ENCODE data around the gene HID1. TPM values are rescaled to one million over a fixed set of nuclear protein-coding genes. Genes with fewer than 3 reads are reported as not detected.

The HID1 gene
- total RNA-seq, 5 donors from 2014 or later (not counting 1 experiment from before 2014, with no cell fraction given), result 12.7 to 21.0 (median 14.5) TPM

DNA sequence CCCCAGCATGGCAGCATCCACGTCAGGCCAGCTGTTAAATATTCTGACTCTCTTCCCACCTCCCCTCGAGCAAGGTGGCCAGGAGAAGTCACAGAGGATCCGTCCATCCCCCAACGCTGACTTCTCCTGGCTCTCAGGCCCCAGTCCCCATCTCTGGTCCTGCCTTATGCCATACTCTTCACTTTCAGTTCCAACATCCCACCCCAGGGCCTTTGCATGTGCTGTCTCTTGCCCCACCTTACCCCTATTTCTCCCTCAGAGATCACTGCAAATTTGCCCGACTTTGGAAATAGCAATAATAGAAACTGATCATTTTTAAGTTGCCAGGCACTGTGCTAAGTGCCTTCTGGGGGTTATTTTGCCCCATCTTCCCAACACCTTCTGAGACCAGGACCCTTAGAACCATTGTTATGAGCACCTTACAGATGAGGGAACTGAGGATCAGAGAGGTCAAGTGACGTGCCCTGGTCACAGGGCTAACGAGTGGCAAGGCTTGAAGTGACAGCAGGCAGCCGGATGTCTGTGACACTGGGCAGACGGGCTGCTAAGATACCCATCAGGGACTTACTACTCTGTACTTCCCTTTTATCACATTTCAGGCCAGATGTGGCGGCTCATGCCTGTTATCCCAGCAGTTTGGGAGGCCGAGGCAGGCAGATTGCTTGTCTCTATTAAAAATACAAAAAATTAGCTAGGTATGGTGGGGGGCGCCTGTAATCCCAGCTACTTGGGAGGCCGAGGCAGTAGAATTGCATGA is 17.7 kb downstream of the HID1 start:
- Histone ChIP-seq H3K4me1 (ENCODE audit: control insufficient read depth in 1 of 2, extremely low read depth in 1 of 2, insufficient read depth in 2 of 2, low read length in 2 of 2) (peaks cover 0 to 4% of the 10 kb centered on the region in 2 experiments), H3K9me3 (no peaks in the 10 kb centered on the region), H3K36me3 (ENCODE audit: control insufficient read depth in 2 of 2, extremely low read depth in 1 of 2, insufficient read depth in 1 of 2, low read length in 1 of 2) (peaks cover 0 to 3% of the 10 kb centered on the region in 2 donors), H3K27me3 (replicated peaks in 1 of 2; ENCODE audit: control insufficient read depth in 2 of 2, extremely low read depth in 1 of 2, insufficient read depth in 2 of 2, low read length in 1 of 2) (peaks cover 0 to 44% of the 10 kb centered on the region in 2 experiments), H3K4me3 (ENCODE audit: control insufficient read depth in 1 of 2, extremely low read depth in 1 of 2, low read length in 1 of 2) (no peak overlapping the region), H3K27ac (ENCODE audit: low read length) (no peak overlapping the region)
- Mint-ChIP-seq H3K36me3 (no peaks in the 10 kb centered on the region), H3K9me3 (no peaks in the 10 kb centered on the region), H3K4me1 (peaks cover 4 to 9% (median 4%) of the 10 kb centered on the region in 3 donors), H3K4me3 (no peak overlapping the region), H3K27me3 (peaks cover 0 to 3% of the 10 kb centered on the region in 2 donors), H3K27ac (no peak overlapping the region)
- CTCF ChIA-PET, result interaction anchor here in 1 of 2 donors (0.7 kb wide), 1 partner anchor 29 kb away, joined by 3 read pairs; no protein-coding TSS in a partner anchor
- ATAC-seq (replicated peaks in 1 of 4) (no peak), DNase-seq (no peak)
- POLR2A ChIA-PET, result no interaction called here
- 58% methylated on average over 9 of the region's 13 CpGs for WGBS (ENCODE audit: insufficient coverage)

DNA sequence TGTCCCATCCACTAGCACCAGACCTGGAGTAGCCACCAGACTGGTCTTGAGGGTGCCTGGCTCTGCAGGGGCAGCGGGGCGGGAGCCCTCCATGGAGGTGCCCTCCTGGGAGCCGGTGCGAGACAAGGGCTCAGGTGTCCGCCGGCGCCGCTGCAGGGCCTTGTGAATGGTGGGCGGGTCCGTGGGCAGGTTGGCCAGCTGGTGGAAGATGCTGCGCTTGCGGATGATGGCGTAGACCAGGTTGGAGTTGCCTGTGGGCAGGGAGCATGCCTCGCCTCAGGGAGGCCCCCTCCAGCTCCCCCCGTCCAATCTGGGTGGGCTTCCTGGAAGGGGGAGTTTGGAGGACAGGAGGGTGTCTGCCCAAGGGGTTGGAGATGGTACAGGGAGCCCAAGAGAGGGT is 18.4 kb downstream of the HID1 start:
- H3K9me3 Mint-ChIP-seq, result no peaks in the 10 kb centered on the region
- Histone ChIP-seq H3K9me3 (no peaks in the 10 kb centered on the region), H3K27ac (ENCODE audit: low read length) (no peak overlapping the region), H3K36me3 (ENCODE audit: control insufficient read depth in 2 of 2, extremely low read depth in 1 of 2, insufficient read depth in 1 of 2, low read length in 1 of 2) (peaks cover 0 to 3% of the 10 kb centered on the region in 2 donors), H3K4me3 (ENCODE audit: control insufficient read depth in 1 of 2, extremely low read depth in 1 of 2, low read length in 1 of 2) (no peak overlapping the region), H3K4me1 (ENCODE audit: control insufficient read depth in 1 of 2, extremely low read depth in 1 of 2, insufficient read depth in 2 of 2, low read length in 2 of 2) (peaks cover 0 to 4% of the 10 kb centered on the region in 2 experiments), H3K27me3 (replicated peaks in 1 of 2; ENCODE audit: control insufficient read depth in 2 of 2, extremely low read depth in 1 of 2, insufficient read depth in 2 of 2, low read length in 1 of 2) (peaks cover 0 to 50% of the 10 kb centered on the region in 2 experiments)
- no peak overlapping the region for H3K27ac Mint-ChIP-seq
- DNase-seq (no peak), ATAC-seq (replicated peaks in 1 of 4) (no peak)
- ChIA-PET CTCF (no interaction called here), POLR2A (no interaction called here)
- peaks cover 4% of the 10 kb centered on the region in 3 donors for H3K4me1 Mint-ChIP-seq
- 100% methylated on average over 4 of the region's 15 CpGs for WGBS (ENCODE audit: insufficient coverage)
- H3K36me3 Mint-ChIP-seq, result no peaks in the 10 kb centered on the region
- H3K4me3 Mint-ChIP-seq, result no peak overlapping the region
- H3K27me3 Mint-ChIP-seq, result peaks cover 0 to 3% of the 10 kb centered on the region in 2 donors

DNA sequence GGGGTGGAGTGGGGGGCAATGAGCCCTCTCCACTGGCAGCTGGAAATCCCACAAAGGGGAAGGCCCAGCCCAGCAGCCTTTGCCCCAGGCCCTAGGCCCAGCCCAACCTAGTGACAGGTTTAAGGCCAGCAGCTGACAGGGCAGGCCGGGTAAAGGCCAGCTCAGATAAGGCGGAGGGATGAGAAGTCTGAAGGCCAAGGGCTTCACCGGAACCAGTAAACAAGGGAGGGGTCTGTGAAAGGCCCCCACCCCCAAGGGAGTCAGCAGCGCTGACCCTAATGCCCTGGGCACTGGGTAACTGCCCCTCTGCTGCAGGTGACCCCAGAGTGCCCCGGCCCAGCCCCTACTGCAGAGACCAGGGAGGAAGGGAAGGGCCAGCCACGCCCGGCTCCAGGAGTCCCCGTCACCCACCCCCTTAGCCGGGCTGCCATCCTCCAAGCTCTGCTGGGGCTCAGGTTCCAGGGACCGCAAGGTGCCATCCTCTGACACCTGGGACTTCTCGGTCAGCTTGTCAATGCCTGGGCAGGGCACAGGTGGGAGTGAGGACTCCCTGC is 19.3 kb downstream of the HID1 start:
- peaks cover 4% of the 10 kb centered on the region in 3 donors for H3K4me1 Mint-ChIP-seq
- Histone ChIP-seq H3K4me3 (ENCODE audit: control insufficient read depth in 1 of 2, extremely low read depth in 1 of 2, low read length in 1 of 2) (no peak overlapping the region), H3K4me1 (ENCODE audit: control insufficient read depth in 1 of 2, extremely low read depth in 1 of 2, insufficient read depth in 2 of 2, low read length in 2 of 2) (peaks cover 0 to 4% of the 10 kb centered on the region in 2 experiments), H3K9me3 (no peaks in the 10 kb centered on the region), H3K36me3 (ENCODE audit: control insufficient read depth in 2 of 2, extremely low read depth in 1 of 2, insufficient read depth in 1 of 2, low read length in 1 of 2) (peaks cover 0 to 3% of the 10 kb centered on the region in 2 donors), H3K27ac (ENCODE audit: low read length) (no peak overlapping the region), H3K27me3 (replicated peaks in 1 of 2; ENCODE audit: control insufficient read depth in 2 of 2, extremely low read depth in 1 of 2, insufficient read depth in 2 of 2, low read length in 1 of 2) (peaks cover 0 to 53% of the 10 kb centered on the region in 2 experiments)
- peaks cover 0 to 3% of the 10 kb centered on the region in 2 donors for H3K27me3 Mint-ChIP-seq
- H3K27ac Mint-ChIP-seq, result no peak overlapping the region
- no peaks in the 10 kb centered on the region for H3K36me3 Mint-ChIP-seq
- POLR2A ChIA-PET, result no interaction called here
- ATAC-seq (replicated peaks in 1 of 4), result no peak
- WGBS (ENCODE audit: insufficient coverage), result 88% methylated on average over 4 of the region's 11 CpGs
- no peak for DNase-seq
- CTCF ChIA-PET, result no interaction called here
- H3K4me3 Mint-ChIP-seq, result no peak overlapping the region
- no peaks in the 10 kb centered on the region for H3K9me3 Mint-ChIP-seq

DNA sequence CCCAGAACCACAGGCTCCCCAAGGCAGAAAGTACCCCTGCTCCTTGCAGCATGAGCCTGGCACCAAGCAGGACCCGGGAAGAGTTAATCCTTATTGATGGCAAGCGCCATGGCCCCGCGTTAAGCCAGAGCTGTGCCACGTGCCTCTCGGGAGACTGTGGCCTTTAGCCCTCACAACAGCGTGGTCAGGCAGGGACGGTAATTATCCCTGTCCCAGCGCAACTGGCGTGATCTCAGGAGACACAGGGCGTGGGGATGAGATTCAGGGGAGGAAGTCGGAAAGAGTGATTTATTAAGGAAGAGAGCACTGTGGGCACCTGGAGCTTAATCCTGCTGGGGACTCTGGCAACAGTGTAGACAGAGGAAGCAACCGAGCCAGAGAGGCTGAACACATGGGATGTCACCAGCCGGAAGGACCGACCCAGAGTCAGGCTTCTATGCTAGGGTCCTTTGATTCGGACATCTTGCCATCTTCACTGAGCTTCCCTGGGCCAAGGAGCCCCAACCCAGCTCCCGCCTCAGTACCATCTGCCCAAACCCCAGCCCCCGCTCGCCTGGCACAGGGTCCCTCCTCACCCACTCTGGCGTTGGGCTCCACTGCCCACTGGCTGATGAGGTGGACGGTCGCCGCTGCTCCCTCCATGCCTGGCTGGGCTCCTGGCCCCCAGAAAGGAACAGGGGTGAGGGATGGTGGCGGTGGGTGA is 20.0 kb downstream of the HID1 start:
- H3K4me3 ChIP-seq (ENCODE audit: control insufficient read depth in 1 of 2, extremely low read depth in 1 of 2, low read length in 1 of 2), result no peak overlapping the region
- no peaks in the 10 kb centered on the region for H3K4me1 ChIP-seq (ENCODE audit: control insufficient read depth in 1 of 2, extremely low read depth in 1 of 2, insufficient read depth in 2 of 2, low read length in 2 of 2)
- WGBS (ENCODE audit: insufficient coverage), result 83% methylated on average over 16 of the region's 24 CpGs
- ATAC-seq (replicated peaks in 1 of 4) (no peak), DNase-seq (no peak)
- H3K36me3 ChIP-seq (ENCODE audit: control insufficient read depth in 2 of 2, extremely low read depth in 1 of 2, insufficient read depth in 1 of 2, low read length in 1 of 2), result peaks cover 0 to 3% of the 10 kb centered on the region in 2 donors
- no peak overlapping the region for H3K27ac ChIP-seq (ENCODE audit: low read length)
- Mint-ChIP-seq H3K9me3 (no peaks in the 10 kb centered on the region), H3K4me3 (no peak overlapping the region), H3K27me3 (peaks cover 0 to 3% of the 10 kb centered on the region in 2 donors), H3K36me3 (no peaks in the 10 kb centered on the region), H3K27ac (no peak overlapping the region), H3K4me1 (no peaks in the 10 kb centered on the region)
- peaks cover 0 to 50% of the 10 kb centered on the region in 2 experiments for H3K27me3 ChIP-seq (replicated peaks in 1 of 2; ENCODE audit: control insufficient read depth in 2 of 2, extremely low read depth in 1 of 2, insufficient read depth in 2 of 2, low read length in 1 of 2)
- ChIA-PET POLR2A (no interaction called here), CTCF (no interaction called here)
- no peaks in the 10 kb centered on the region for H3K9me3 ChIP-seq

DNA sequence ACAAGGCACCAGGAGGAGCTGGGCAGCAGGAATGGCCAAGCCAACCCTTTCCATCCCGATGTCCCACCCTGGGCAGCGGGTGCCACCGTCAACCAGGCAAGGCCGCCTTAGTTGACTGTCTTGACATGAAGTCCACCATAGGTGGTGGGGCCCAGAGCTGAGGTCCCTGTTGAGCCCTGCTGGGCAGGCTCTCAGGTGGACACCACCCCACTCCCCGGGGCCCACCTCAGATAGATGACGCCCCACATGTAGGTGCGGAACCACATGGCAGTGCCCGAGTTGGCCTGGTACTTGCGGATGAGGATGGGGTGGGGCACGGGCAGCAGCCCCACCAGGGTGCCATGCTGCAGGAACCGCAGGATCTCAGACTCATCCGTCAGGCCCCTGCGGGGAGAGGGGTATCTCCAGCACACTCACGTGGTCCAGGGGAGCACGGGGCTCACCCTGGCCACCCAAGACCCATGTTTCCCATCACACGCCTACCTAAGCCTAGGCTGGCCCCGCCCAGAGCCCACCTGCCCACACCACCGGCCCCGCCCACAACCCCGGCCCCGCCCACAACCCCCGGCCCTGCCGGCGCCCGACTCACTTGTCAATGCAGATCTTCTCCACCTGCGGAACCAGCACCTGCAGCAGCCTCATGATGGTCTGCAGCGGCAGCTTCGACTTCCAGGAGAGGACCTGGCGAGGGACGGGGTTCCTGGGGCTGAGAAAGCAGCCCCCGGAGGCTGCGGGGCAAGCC is 20.7 kb downstream of the HID1 start:
- peaks cover 0 to 52% of the 10 kb centered on the region in 2 experiments for H3K27me3 ChIP-seq (replicated peaks in 1 of 2; ENCODE audit: control insufficient read depth in 2 of 2, extremely low read depth in 1 of 2, insufficient read depth in 2 of 2, low read length in 1 of 2)
- H3K36me3 ChIP-seq (ENCODE audit: control insufficient read depth in 2 of 2, extremely low read depth in 1 of 2, insufficient read depth in 1 of 2, low read length in 1 of 2), result peaks cover 0 to 3% of the 10 kb centered on the region in 2 donors
- Mint-ChIP-seq H3K27me3 (peaks cover 0 to 3% of the 10 kb centered on the region in 2 donors), H3K9me3 (no peaks in the 10 kb centered on the region), H3K36me3 (no peaks in the 10 kb centered on the region), H3K4me1 (no peaks in the 10 kb centered on the region), H3K4me3 (no peak overlapping the region), H3K27ac (no peak overlapping the region)
- CTCF ChIA-PET, result no interaction called here
- H3K27ac ChIP-seq (ENCODE audit: low read length), result no peak overlapping the region
- WGBS (ENCODE audit: insufficient coverage), result 79% methylated on average over 27 of the region's 32 CpGs
- POLR2A ChIA-PET, result no interaction called here
- no peaks in the 10 kb centered on the region for H3K9me3 ChIP-seq
- H3K4me1 ChIP-seq (ENCODE audit: control insufficient read depth in 1 of 2, extremely low read depth in 1 of 2, insufficient read depth in 2 of 2, low read length in 2 of 2), result no peaks in the 10 kb centered on the region
- ATAC-seq (replicated peaks in 1 of 4) (no peak), DNase-seq (no peak)
- H3K4me3 ChIP-seq (ENCODE audit: control insufficient read depth in 1 of 2, extremely low read depth in 1 of 2, low read length in 1 of 2), result no peak overlapping the region

- Mint-ChIP-seq H3K27me3 (peaks cover 0 to 3% of the 10 kb centered on the region in 2 donors), H3K27ac (no peak overlapping the region), H3K4me3 (no peak overlapping the region), H3K36me3 (no peaks in the 10 kb centered on the region), H3K4me1 (no peaks in the 10 kb centered on the region), H3K9me3 (no peaks in the 10 kb centered on the region)
- Histone ChIP-seq H3K4me1 (ENCODE audit: control insufficient read depth in 1 of 2, extremely low read depth in 1 of 2, insufficient read depth in 2 of 2, low read length in 2 of 2) (no peaks in the 10 kb centered on the region), H3K27ac (ENCODE audit: low read length) (no peak overlapping the region), H3K27me3 (replicated peaks in 1 of 2; ENCODE audit: control insufficient read depth in 2 of 2, extremely low read depth in 1 of 2, insufficient read depth in 2 of 2, low read length in 1 of 2) (peaks cover 0 to 59% of the 10 kb centered on the region in 2 experiments), H3K9me3 (no peaks in the 10 kb centered on the region), H3K4me3 (ENCODE audit: control insufficient read depth in 1 of 2, extremely low read depth in 1 of 2, low read length in 1 of 2) (no peak overlapping the region), H3K36me3 (ENCODE audit: control insufficient read depth in 2 of 2, extremely low read depth in 1 of 2, insufficient read depth in 1 of 2, low read length in 1 of 2) (no peaks in the 10 kb centered on the region)
- ATAC-seq (replicated peaks in 1 of 4) (no peak), DNase-seq (no peak)
- CTCF ChIA-PET, result no interaction called here
- WGBS (ENCODE audit: insufficient coverage), result 60% methylated on average over 1 of the region's 3 CpGs
- POLR2A ChIA-PET, result no interaction called here
Observed at GRCh38 chr17:74951065-74951464, 21.5 kb downstream of the HID1 start.
